ENCODE measurements around the gene NPAS3.

DNA sequence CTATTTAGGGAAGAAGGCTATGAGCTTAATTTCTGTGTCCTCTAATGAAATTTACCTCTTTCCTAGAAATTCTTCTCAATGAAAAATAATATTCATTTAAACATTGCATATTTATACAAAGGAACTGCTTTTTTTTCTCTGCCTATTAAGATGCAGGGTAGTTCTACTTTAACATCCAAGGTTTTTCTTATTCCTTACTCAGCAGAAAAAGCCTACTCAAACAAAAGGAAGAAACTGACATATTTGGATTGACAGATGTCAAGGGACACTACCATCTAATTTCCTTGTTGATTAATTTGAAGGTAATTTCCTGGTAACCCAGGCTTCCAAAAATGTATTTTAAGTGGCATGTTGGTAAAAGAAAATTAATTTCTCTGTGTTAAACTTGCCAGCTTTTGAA, 819.9 kb downstream of the NPAS3 start:
- TF ChIP-seq, protein P1, sequence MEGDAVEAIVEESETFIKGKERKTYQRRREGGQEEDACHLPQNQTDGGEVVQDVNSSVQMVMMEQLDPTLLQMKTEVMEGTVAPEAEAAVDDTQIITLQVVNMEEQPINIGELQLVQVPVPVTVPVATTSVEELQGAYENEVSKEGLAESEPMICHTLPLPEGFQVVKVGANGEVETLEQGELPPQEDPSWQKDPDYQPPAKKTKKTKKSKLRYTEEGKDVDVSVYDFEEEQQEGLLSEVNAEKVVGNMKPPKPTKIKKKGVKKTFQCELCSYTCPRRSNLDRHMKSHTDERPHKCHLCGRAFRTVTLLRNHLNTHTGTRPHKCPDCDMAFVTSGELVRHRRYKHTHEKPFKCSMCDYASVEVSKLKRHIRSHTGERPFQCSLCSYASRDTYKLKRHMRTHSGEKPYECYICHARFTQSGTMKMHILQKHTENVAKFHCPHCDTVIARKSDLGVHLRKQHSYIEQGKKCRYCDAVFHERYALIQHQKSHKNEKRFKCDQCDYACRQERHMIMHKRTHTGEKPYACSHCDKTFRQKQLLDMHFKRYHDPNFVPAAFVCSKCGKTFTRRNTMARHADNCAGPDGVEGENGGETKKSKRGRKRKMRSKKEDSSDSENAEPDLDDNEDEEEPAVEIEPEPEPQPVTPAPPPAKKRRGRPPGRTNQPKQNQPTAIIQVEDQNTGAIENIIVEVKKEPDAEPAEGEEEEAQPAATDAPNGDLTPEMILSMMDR (IDR thresholded peaks at IDR 0.05) = no peak
- TF ChIP-seq POLR2A (IDR thresholded peaks at IDR 0.05) = no peak
- no peak for TF ChIP-seq EP300 (IDR thresholded peaks at IDR 0.05)
